ENCODE results near the gene RNFT1.
"Not testable (repeated sequence)": the region's sequence is repeated elsewhere in the genome, so short reads cannot be mapped to it uniquely, and the experiment has no call there.

Gene RNFT1

GRCh38 chr17:59964482-59965328 is at the start of gene RNFT1:
TSS of gene RNFT1 (minus strand) at chr17:59964740. CDS start at chr17:59964663, 77 bp downstream.
- peak; percentile 81 for DNase-seq

DNA sequence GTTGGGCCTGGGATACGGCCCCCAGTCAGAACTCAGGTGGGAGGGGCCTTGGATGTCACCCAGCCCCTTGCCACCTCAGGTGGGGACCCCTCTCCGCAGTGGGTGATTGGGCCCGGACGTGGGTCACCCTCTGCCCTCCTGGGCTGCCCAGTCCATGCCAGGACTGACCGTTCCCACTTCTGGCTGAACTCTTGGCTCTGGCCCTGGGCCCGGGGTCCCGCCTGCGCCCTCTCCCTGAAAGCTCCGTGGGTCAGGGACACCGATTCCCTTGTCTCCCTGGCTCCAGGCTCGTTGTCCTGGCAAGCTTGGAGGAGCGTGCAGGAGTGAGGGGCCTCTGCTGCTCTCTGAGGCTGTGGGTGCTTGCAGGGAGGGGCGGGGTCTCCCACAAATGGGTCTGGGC is 44.8 kb upstream of the RNFT1 start:
- DNase-seq: not testable (repeated sequence)

DNA sequence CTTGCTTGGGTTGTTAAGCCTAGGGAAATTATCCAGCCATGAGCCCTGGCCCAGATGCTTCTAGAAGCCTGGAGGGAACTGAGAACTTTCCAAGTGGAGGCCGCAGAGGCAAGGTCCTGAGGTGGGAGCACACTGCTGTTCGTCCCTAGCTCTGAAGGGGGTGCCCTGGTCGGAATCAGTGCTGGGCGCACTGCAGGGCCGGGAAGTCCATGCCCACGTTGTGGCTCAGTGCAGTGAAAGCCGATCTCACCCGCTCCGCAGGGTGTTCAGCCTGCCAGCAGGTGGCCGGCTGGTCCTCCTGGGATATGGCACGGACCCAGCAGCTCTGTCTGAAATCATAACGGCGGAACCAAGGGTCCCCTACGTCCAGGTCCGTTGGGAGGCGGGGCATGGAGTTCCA is 43.8 kb upstream of the RNFT1 start:
- not testable (repeated sequence) for DNase-seq

DNA sequence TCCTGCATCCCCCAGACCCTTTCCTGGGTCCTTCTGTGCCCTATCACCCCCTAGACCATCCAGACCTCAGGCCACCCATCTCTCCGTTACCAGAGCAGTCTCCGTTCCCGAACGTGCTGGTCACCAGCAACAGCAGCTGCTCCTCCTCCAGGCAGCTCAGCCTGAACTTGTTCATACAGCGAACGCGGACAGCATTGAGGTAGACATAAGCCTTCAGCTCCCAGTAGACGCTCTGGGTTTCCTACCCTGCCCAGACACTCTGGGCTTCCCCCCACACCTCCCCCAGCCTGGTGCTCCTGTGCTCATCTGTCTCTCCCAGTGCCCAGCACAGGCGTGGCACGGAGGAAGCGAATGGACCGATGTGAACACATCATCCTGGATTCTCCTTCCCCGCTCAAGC is 41.6 kb upstream of the RNFT1 start:
- no peak for DNase-seq

GRCh38 chr17:60004561-60004960 is 40.0 kb upstream of the RNFT1 start:
- DNase-seq: not testable (repeated sequence)

GRCh38 chr17:60002405-60002804 is 37.9 kb upstream of the RNFT1 start:
- DNase-seq: not testable (repeated sequence)

GRCh38 chr17:59996608-59997007 is 32.1 kb upstream of the RNFT1 start:
- not testable (repeated sequence) for DNase-seq

- DNase-seq: not testable (repeated sequence)
These were observed 10.6 kb upstream of the RNFT1 start for GRCh38 chr17:59975166-59975565.

GRCh38 chr17:59973483-59973882 is 8.9 kb upstream of the RNFT1 start:
- not testable (repeated sequence) for DNase-seq

DNA sequence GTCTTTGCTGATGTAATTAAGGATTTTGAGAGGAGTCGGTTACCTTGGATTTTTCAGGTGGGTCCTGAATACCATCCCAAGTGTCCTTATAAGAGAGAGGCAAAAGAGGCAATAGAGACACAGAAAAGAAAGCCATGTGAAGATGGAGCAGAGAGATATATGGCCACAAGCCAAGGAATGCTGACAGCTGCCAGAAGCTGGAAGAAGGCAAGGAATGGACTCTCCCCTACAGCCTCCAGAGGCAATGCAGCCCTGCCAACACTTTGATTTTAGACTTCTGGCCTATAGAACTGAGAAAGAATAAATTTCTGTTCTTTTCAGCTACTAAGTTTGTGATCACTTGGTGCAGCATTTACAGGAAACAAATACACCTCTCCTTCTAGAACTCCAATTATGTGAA is 8.2 kb upstream of the RNFT1 start:
- DNase-seq: no peak

DNA sequence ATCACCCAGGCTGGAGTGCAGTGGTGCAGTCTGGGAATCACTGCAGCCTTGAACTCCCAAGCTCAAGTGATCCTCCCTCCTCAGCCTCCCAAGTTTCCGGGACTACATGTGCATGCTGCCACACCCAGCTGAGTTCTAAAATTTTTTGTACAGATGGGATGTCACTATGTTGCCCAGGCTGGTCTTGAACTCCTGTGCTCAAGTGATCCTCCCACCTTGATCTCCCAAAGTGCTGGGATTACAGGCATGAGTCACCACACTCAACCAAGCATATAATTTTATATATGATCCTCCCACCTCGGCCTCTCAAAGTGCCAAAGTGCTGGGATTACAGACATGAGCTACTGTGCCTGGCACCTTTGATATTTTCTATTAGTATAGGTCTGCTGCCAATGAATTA is 7.2 kb upstream of the RNFT1 start:
- not testable (repeated sequence) for DNase-seq

GRCh38 chr17:59963738-59964481 is 630 bp downstream of the RNFT1 start:
- DNase-seq: peak; percentile 49

GRCh38 chr17:59962739-59963318 is 1.7 kb downstream of the RNFT1 start:
- DNase-seq: no peak

DNA sequence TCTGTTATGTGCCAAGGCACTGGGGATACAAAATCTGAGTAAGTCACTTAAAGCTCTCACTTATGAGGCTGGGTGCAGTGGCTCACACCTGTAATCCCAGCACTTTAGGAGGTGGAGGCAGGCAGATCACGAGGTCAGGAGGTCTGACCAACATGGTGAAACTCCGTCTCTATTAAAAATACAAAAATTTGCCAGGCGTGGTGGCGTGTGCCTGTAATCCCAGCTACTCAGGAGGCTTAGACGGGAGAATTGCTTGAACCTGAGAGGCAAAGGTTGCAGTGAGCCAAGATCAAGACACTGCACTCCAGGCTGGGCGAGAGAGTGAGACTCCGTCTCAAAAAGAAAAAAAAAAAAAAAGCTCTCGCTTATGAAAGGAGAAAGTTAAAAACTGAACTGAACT is 5.0 kb downstream of the RNFT1 start:
- DNase-seq: not testable (repeated sequence)

- no peak for DNase-seq
These were observed 9.7 kb downstream of the RNFT1 start for GRCh38 chr17:59954856-59955255.

GRCh38 chr17:59950049-59950448 is 14.5 kb downstream of the RNFT1 start:
- DNase-seq: no peak

DNA sequence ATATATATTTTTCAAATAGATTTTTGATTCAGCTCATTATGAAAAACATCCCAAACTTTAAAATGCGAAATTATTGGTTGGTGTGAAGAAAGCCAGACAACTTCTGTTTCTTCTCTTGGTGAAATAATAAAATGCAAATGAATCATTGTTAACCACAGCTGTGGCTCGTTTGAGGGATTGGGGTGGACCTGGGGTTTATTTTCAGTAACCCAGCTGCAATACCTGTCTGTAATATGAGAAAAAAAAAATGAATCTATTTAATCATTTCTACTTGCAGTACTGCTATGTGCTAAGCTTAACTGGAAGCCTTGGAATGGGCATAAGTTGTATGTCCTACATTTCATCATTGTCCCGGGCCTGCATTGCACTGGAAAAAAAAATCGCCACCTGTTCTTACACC is 17.2 kb downstream of the RNFT1 start:
- not testable (repeated sequence) for DNase-seq

DNA sequence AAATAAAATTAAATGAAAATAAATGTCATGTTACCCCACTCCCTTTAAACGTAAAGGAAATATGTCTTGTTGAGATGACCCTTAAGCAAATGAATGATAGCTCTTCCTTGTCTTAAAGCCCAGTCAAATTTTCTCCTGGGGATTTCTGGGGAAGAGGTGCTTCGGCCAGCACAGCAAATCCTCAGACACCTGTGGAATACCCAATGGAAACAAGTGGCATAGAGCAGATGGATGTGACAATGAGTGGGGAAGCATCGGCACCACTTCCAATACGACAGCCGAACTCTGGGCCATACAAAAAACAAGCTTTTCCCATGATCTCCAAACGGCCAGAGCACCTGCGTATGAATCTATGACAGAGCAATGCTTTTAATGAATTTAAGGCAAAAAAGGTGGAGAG is 18.1 kb downstream of the RNFT1 start:
- not testable (repeated sequence) for DNase-seq

- no peak for DNase-seq
These were observed 23.4 kb downstream of the RNFT1 start for GRCh38 chr17:59941131-59941530.

DNA sequence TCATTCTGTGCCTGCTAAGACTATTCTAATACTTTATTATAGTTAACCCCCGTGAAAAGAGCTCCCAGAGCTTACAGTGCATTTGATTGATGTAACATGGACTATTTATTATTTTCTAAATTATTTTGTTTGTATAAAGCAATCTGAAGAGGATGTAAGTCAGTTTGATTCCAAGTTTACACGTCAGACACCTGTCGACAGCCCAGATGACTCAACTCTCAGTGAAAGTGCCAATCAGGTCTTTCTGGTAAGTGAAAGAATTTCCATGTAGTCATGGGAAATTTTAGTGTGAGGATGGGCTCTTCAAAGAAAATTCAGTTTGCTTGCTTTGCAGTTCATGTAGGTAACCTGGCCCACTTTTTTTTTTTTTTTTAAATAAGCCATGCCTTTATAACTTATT is 23.8 kb downstream of the RNFT1 start:
- not testable (repeated sequence) for DNase-seq

DNA sequence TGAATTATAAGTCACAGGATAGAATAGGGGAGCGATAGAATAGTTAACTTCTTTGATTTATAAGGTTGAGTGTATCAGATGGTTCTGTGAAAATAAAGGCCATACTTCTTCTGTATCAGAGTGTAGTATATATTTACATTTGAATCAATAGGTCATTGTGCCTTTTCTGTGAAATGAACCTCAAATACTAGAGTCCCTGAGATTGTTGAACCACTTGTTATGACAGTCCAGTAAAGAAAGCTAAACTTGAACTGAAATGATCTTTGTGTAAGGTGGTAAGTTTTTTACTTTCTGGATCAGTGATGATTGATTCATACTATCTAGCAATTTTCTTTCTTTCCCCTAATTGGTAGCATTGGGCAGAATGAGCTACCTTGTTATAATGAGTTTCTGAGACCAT is 31.2 kb downstream of the RNFT1 start:
- not testable (repeated sequence) for DNase-seq

DNA sequence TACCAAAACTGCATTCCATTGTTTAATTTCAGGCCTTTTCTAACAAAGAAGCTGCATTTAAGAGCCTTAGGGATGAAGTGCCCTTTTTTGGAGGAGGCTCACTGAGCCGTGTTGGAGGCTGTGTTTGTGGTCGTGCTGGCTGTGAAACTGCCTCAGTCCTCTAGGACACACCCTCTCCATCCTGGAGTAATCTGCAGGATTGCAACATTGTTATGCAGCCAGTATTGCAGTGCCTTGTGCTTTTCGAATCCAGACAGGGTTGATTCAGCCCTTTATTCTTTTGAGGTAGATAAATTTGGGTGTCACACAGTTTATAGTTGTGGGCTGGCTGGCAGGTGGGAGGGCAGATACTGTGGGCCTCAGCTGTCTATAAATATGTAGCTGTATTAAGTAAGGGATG is 33.8 kb downstream of the RNFT1 start:
- not testable (repeated sequence) for DNase-seq

DNA sequence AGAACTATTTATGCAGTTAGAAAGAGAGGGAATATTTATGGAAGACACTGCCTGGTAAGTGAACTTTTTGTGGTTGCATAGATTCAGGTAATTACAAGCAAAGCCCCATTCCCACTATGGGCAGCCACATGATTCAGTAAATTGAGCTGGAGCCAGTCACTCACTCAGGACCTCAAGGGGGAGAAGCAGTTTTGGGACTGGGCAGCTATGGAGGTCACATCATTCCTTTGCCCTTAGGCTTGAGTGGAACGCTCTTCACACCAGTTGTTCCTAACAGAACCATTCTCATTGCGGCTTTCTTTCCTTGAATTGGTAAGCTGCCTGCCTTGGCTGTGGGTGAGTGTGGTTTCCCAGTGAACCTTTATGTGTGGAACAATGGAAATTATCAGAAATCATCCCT is 34.4 kb downstream of the RNFT1 start:
- DNase-seq: not testable (repeated sequence)

DNA sequence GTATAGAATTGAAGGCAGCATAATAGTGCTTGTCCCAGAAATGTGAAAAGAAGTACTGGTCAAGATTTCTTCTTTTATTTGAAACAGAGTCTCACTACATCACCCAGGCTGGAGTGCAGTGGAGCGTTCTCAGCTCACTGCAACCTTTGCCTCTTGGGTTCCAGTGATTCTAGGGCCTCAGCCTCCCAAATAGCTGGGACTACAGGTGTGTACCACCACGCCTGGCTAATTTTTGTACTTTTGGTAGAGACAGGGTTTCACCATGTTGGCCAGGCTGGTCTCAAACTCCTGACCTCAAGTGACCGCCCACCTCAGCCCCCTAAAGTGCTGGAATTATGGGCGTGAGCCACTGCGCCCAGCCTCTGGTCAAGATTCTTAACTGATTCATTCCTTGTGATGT is 43.9 kb downstream of the RNFT1 start:
- DNase-seq: not testable (repeated sequence)

All from NCI-H146 (cell line).